NCI-H82 treated with DMSO at 0.1 percent for 48 hours (cell line): ENCODE data around the gene SV2C.

ENCODE experiments used
- DNase-seq: peaks from one replicate; lab custom pipeline; 2025; ENCODE audit not compliant: unreplicated experiment; lab: John Stamatoyannopoulos, UW

The SV2C gene

GRCh38 chr5:76249621-76250020 lies 166.4 kb downstream of the SV2C start:
- DNase-seq = peak; percentile 55

- DNase-seq = no peak
Measured at GRCh38 chr5:76250463-76250862, 167.3 kb downstream of the SV2C start.

DNA sequence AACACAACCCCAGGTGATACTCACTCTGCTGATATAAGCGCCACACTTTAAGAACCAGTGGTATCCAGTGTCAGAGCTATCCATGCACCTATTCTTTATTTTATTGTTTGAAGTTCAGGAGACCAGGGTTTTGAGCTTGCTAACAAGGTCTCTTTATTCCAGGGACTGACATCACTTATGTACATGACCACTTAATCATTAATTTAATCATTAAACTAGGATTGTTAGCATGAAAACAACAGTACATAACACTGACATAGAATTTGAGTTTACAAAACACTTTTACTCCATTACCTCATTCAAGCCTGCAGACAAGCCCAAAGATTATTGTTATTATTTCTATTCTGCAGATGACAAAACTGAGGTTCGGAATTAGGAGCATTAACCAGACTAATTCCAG lies 168.5 kb downstream of the SV2C start:
- no peak for DNase-seq

DNA sequence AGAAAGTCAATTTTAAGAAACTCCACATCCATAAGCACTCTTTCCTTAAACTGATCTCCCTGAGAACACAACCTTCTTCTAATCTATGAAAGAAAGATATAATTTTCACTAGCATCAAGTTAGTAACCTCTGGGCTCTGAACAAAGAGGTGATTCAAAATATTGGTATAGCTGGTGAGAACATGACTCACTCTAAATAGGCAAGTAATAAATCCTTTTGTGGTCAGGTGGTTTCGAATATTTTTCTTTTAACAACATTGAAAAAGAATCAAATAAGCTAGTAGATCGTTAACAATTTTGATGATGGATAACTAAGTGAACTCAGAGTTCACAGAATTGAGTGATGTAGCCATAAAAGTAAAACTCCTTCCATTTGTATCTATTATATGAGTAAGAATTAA lies 169.3 kb downstream of the SV2C start:
- no peak for DNase-seq

DNA sequence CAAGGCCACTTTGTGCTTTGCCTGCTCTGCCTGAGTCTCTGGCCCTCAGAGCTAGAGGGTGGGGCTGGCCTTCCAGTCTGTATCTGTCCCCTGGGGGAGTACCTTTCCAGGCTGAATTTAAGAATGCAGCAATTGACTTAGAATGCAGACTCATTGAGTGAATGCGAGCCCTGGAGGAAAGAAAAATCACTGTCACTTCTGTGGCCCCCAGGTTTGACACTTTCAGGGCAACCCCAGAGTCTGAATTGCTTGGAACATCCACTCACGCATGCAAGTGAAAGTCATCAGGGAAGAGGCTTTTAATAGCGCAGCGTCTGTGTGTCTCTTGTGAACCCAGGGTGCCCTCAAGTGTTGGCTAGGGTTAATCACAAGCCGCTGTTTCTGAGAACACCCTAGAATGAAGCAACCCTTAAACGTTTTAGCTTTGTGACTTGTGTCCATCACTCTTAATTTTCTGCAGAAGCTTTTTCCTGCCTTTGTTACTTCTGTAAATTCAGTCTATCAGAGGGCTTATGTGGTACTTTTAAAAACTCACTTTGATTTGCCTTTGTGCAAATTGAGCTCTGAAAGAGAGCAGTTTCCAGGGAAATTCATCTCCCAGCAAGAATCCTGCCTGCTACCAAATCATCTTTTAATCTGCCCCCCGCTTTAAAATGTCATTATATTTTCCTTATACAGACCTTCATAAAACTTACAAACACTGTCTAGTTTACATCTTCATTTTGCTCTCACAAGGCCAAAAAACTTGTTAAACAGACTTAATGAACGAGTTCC lies 173.1 kb downstream of the SV2C start:
- DNase-seq = peak; percentile 48

DNA sequence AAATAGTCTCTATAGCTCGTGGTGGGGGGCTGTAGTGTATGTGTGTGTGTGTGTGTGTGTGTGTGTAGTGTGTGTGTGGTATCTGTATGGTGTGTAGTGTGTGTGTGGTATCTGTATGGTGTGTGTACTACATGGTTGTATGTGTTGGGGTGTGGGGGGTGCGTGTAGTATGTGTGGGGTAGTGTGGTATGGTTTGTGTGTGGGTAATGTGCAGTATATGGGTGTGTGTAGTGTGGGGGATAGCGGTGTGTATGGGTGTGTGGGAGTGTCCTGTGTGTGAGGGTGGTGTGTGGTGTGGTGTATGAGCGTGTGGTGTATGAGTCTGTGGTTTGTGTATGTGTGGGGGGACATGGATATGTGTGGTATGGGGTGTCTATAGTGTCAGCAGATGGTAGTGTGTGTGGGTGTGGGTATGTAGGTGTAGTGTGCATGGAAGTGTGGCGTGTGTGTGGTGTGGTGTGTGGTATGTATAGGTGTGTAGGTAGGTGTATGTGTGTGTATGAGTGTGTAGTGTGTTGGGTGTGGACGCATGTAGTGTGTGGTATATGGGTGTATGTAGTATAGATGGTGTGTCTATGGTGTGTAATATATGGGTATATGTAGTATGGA lies 174.1 kb downstream of the SV2C start:
- DNase-seq = no peak

DNA sequence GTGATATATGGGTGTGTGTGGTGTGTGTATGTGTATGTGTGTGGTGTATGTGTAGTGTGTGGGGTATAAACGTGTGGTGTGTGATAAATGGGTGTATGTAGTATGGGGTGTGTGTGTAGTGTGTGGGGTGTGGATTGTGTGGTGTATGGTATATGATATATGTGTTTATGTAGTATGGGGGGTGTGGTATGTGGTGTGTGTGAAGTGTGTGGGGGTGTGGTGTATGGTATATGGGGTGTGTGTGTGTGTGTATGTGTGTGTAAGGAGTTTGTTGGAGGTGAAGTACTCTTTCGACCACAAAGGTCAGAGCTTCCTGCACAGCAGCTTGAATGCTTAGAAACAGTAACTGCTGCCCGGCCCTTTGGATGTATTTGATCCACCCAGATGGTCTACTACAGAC lies 174.7 kb downstream of the SV2C start:
- no peak for DNase-seq

GRCh38 chr5:76264681-76265080 lies 181.5 kb downstream of the SV2C start:
- DNase-seq = no peak

- DNase-seq = no peak
Measured at GRCh38 chr5:76269259-76269931, 186.2 kb downstream of the SV2C start.

GRCh38 chr5:76269932-76270610 lies 186.9 kb downstream of the SV2C start:
- DNase-seq = no peak

- DNase-seq = no peak
Measured at GRCh38 chr5:76271836-76272235, 188.7 kb downstream of the SV2C start.

GRCh38 chr5:76273206-76273885 lies 190.2 kb downstream of the SV2C start:
- DNase-seq = no peak

GRCh38 chr5:76274571-76274970 lies 191.4 kb downstream of the SV2C start:
- no peak for DNase-seq

GRCh38 chr5:76277736-76278135 lies 194.6 kb downstream of the SV2C start:
- no peak for DNase-seq

DNA sequence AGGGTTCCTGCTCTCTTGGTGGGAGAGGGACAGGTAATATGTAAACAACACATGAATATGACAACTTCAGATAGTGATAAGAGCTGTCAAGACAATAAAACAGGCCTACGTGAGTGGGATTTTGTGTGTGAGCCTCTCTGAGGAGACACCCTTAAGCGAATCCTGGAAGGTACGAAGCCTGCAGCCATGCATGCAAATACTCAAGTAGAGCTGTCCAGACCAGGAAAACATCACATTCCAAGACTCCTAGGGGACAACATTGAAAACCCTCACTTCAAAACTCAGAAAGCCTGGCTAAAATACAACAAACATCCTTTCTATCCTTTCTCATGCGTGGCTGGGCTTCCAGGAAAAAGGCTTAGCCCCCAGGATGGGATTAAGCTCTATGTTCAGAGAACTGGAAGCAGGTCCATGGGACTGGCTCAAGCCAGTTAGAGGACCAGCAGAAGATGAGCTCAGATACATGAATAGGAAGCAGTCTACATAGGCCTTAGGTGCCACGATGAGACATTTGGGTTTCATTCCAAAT lies 195.1 kb downstream of the SV2C start:
- no peak for DNase-seq

DNA sequence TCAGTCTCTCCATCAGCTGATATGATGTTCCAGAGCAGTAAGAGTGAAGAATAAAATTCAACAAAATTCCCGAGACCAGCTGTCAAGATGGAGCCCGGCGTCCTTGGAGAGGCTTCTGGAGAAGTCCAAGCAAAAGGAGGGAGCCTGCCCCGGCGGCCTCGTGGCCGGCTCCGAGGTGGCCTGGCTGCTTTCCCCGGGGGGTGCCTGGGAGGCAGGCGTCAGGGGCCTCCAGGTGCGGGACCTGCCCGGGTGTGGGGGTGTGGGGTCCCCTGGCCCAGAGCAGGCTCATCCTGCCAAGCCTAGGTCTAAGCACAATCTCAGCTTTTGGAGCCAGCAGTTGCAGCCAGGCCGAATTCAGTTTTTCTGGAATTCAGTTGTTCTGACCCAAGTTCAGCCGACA lies 197.3 kb downstream of the SV2C start:
- DNase-seq = no peak

- DNase-seq = no peak
Measured at GRCh38 chr5:76283670-76284069, 200.5 kb downstream of the SV2C start.

DNA sequence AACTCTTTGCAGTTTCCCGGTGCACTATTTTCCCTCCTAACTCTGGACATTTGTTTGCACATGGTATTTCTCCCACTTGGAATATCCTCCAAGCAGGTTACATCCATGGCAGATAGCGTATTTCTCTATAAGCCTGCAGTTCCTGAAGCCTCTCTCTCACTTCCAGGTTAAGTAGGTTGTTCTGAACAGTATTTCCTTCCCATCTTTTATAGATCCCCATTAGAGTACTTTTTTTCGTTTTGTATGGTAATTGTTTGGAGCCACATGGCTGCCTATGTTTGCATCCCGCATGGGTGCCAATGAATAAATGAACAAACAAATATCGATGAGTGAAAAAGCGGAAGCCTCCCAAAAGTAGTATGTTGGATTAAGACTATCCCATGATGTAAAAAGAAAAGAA lies 206.5 kb downstream of the SV2C start:
- no peak for DNase-seq

DNA sequence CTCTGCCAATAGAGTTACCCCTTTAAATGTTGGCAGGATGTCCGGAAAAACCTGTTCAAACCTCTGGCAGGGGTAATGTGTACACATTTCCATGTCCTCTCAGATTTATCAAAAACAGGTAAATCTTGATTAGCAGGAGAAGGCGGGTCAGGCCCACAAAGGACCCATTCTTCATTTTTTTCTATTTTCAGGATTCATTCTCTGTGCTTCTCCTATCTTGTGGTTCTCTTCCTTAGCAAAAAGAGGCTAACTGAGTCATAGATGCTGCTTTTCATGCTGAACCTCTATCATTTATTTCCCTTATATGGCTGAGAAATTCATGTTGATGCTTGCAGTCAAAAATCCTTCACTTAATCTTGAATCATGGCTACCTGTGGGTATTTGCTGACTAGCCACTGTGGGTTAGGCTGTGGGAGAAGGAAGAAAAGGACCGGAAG lies 207.2 kb downstream of the SV2C start:
- no peak for DNase-seq

DNA sequence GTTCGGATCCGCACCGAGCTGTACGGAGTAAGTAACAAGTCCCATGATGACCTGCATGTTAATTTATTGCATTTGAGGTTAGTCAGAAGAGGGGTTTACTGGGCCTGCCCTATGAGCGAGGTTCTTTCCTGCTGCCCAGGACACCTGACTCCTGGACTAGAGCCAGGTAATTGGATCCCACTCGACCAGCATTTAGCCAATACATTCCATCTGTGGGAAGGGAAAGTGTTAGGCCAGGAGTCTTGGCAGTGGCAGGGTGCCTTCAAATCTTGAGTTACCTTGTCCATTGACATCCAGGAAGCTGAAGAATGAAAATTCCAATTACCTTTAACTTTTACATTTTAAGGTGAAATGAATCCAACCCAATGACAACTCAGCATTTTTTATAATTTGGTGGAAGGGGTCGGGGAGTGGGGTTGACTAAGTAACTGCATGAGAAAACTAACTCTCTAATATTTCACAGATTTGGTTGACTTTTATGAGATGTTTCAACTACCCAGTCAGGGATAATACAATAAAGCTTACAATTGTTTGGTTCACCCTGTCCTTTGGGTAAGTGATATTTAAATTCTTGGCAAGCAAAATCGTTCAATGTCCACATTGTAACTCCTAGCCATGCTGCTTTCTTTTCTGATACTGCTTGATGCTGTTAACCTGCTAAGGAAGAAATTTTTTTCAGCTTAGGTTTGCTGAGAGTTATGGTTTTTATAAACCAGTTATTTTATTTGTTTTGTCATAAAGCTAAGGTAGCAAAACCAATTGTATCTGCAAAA lies 208.3 kb downstream of the SV2C start:
- no peak for DNase-seq
